ENCODE data around the gene ATN1.

Gene ATN1

DNA sequence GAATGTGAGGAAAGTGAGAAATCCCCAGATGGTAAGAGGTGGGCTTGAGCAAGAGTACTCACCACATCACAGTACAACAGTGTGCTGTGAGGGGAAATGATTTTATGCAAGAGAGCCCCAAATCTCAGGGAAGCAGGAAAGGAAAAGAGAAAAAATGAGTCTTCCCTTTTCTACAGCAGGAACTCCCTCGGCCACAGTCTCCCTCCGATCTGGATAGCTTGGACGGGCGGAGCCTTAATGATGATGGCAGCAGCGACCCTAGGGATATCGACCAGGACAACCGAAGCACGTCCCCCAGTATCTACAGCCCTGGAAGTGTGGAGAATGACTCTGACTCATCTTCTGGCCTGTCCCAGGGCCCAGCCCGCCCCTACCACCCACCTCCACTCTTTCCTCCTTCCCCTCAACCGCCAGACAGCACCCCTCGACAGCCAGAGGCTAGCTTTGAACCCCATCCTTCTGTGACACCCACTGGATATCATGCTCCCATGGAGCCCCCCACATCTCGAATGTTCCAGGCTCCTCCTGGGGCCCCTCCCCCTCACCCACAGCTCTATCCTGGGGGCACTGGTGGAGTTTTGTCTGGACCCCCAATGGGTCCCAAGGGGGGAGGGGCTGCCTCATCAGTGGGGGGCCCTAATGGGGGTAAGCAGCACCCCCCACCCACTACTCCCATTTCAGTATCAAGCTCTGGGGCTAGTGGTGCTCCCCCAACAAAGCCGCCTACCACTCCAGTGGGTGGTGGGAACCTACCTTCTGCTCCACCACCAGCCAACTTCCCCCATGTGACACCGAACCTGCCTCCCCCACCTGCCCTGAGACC is 7.8 kb downstream of the ATN1 start:
- TF ChIP-seq, protein P1, sequence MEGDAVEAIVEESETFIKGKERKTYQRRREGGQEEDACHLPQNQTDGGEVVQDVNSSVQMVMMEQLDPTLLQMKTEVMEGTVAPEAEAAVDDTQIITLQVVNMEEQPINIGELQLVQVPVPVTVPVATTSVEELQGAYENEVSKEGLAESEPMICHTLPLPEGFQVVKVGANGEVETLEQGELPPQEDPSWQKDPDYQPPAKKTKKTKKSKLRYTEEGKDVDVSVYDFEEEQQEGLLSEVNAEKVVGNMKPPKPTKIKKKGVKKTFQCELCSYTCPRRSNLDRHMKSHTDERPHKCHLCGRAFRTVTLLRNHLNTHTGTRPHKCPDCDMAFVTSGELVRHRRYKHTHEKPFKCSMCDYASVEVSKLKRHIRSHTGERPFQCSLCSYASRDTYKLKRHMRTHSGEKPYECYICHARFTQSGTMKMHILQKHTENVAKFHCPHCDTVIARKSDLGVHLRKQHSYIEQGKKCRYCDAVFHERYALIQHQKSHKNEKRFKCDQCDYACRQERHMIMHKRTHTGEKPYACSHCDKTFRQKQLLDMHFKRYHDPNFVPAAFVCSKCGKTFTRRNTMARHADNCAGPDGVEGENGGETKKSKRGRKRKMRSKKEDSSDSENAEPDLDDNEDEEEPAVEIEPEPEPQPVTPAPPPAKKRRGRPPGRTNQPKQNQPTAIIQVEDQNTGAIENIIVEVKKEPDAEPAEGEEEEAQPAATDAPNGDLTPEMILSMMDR (IDR thresholded peaks at IDR 0.05; ENCODE audit: extremely low read depth, missing control alignments) = no peak

DNA sequence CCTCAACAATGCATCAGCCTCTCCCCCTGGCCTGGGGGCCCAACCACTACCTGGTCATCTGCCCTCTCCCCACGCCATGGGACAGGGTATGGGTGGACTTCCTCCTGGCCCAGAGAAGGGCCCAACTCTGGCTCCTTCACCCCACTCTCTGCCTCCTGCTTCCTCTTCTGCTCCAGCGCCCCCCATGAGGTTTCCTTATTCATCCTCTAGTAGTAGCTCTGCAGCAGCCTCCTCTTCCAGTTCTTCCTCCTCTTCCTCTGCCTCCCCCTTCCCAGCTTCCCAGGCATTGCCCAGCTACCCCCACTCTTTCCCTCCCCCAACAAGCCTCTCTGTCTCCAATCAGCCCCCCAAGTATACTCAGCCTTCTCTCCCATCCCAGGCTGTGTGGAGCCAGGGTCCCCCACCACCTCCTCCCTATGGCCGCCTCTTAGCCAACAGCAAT is 8.5 kb downstream of the ATN1 start:
- DNase-seq (ENCODE audit: low spot score) = no peak
- TF ChIP-seq, protein P1 (IDR thresholded peaks at IDR 0.05; ENCODE audit: extremely low read depth, missing control alignments) = no peak

More for the DNA sequence above, 7.8 kb downstream of the ATN1 start:
- no peak for DNase-seq (ENCODE audit: low spot score)

DNA sequence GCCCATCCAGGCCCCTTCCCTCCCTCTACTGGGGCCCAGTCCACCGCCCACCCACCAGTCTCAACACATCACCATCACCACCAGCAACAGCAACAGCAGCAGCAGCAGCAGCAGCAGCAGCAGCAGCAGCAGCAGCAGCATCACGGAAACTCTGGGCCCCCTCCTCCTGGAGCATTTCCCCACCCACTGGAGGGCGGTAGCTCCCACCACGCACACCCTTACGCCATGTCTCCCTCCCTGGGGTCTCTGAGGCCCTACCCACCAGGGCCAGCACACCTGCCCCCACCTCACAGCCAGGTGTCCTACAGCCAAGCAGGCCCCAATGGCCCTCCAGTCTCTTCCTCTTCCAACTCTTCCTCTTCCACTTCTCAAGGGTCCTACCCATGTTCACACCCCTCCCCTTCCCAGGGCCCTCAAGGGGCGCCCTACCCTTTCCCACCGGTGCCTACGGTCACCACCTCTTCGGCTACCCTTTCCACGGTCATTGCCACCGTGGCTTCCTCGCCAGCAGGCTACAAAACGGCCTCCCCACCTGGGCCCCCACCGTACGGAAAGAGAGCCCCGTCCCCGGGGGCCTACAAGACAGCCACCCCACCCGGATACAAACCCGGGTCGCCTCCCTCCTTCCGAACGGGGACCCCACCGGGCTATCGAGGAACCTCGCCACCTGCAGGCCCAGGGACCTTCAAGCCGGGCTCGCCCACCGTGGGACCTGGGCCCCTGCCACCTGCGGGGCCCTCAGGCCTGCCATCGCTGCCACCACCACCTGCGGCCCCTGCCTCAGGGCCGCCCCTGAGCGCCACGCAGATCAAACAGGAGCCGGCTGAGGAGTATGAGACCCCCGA is 9.1 kb downstream of the ATN1 start:
- DNase-seq (ENCODE audit: low spot score) = peak; percentile 72

DNA sequence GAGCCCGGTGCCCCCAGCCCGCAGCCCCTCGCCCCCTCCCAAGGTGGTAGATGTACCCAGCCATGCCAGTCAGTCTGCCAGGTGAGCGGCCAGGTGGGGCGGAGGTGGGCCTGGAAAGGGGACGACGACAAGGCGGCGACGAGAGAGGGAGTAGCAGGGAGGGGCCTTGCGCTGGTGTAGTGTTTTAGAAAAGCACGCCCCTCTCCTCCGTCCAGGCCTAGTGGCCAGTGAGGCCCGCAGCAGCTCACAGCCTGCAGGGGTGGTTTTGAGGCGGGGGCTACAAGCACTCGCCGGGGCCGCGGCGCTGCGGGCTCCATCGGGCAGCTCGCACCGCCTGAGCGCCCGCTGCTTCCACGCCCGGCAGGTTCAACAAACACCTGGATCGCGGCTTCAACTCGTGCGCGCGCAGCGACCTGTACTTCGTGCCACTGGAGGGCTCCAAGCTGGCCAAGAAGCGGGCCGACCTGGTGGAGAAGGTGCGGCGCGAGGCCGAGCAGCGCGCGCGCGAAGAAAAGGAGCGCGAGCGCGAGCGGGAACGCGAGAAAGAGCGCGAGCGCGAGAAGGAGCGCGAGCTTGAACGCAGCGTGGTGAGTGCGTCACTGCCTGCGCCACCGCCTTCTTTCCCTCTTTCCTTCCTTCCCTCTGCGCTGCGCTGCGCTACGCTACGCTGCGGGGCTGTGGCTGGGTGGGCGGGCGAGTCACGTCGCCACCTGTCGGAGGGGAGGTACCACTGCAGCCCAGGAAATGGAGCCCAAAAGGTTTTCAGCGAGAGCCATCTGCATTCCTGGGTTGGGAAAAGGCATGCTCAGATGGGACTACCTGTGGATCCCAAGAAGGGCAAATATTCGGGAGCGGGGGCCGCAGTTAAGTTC is 10.0 kb downstream of the ATN1 start:
- TF ChIP-seq, protein P1 (IDR thresholded peaks at IDR 0.05; ENCODE audit: extremely low read depth, missing control alignments) = peak; percentile 98
- peak; percentile 89 for DNase-seq (ENCODE audit: low spot score)

More for the DNA sequence above, 9.1 kb downstream of the ATN1 start:
- TF ChIP-seq, protein P1 (IDR thresholded peaks at IDR 0.05; ENCODE audit: extremely low read depth, missing control alignments) = no peak

DNA sequence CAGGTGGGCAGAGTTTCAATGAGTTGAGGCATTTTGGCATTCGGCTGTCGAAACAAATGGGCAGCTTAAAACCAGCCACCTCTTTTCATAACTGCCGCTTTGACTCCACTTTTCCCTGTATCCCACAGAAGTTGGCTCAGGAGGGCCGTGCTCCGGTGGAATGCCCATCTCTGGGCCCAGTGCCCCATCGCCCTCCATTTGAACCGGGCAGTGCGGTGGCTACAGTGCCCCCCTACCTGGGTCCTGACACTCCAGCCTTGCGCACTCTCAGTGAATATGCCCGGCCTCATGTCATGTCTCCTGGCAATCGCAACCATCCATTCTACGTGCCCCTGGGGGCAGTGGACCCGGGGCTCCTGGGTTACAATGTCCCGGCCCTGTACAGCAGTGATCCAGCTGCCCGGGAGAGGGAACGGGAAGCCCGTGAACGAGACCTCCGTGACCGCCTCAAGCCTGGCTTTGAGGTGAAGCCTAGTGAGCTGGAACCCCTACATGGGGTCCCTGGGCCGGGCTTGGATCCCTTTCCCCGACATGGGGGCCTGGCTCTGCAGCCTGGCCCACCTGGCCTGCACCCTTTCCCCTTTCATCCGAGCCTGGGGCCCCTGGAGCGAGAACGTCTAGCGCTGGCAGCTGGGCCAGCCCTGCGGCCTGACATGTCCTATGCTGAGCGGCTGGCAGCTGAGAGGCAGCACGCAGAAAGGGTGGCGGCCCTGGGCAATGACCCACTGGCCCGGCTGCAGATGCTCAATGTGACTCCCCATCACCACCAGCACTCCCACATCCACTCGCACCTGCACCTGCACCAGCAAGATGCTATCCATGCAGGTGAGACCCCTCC is 10.8 kb downstream of the ATN1 start:
- no peak for DNase-seq (ENCODE audit: low spot score)
- TF ChIP-seq, protein P1 (IDR thresholded peaks at IDR 0.05; ENCODE audit: extremely low read depth, missing control alignments) = no peak

DNA sequence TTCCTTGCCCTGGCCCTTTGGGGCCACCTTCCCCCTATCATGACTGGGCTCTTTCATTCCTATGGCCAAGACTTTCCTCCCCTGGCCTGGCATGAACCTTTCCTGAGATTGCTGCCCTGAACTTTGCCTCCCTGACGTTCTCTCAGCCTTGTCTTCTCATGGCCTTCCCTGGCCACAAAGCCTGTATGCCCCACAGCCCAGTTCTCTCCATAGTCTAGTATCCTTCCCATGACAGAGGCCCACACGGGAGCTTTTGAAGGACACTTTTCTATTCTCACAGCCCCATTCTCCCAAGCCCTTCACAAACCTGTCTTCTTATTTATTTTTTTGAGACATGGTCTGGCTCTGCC is 11.4 kb downstream of the ATN1 start:
- DNase-seq (ENCODE audit: low spot score) = no peak
- TF ChIP-seq, protein P1 (IDR thresholded peaks at IDR 0.05; ENCODE audit: extremely low read depth, missing control alignments) = no peak
